ENCODE measurements around the gene B3GNT7.

DNA sequence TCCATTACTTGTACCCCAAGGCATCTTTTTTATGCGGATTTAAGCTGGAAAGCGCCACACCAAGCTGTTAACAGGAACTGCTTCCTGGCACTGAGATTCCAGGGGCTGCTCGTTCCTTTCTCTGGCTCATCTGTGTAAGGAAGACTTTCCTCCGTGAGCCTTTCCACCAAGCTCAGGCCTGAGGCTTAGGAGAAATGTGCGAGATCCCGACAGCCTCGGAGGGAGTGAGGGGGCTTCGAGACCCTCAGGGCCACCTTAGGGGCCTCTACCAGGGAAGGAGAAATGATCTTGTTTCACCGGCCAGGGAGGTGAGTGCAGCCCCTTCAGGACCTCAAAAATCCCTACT is 17.1 kb downstream of the B3GNT7 start:
- TF ChIP-seq, protein P1, sequence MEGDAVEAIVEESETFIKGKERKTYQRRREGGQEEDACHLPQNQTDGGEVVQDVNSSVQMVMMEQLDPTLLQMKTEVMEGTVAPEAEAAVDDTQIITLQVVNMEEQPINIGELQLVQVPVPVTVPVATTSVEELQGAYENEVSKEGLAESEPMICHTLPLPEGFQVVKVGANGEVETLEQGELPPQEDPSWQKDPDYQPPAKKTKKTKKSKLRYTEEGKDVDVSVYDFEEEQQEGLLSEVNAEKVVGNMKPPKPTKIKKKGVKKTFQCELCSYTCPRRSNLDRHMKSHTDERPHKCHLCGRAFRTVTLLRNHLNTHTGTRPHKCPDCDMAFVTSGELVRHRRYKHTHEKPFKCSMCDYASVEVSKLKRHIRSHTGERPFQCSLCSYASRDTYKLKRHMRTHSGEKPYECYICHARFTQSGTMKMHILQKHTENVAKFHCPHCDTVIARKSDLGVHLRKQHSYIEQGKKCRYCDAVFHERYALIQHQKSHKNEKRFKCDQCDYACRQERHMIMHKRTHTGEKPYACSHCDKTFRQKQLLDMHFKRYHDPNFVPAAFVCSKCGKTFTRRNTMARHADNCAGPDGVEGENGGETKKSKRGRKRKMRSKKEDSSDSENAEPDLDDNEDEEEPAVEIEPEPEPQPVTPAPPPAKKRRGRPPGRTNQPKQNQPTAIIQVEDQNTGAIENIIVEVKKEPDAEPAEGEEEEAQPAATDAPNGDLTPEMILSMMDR (IDR thresholded peaks at IDR 0.05; ENCODE audit: low read depth, low read length, poor library complexity, severe bottlenecking) = no peak
- TF ChIP-seq EZH2phosphoT487 (IDR thresholded peaks at IDR 0.05; ENCODE audit: borderline replicate concordance, low read length) = no peak
